HEK293 (cell line): Measurements from ENCODE around the gene EXTL1.

Experiments used
- CTCF ChIP-seq: fragments of 450-650 bp; formaldehyde crosslinking; IDR thresholded peaks from 2 replicates; pipeline ENCODE4 v1.5.1; 2016; ENCODE audit warnings: missing biosample characterization, missing genetic modification characterization
- ELK4 ChIP-seq: IDR thresholded peaks from 2 replicates; pipeline ENCODE4 v1.6.1; 2011; ENCODE audit warnings: mild to moderate bottlenecking, low read depth, low read length, borderline replicate concordance
- ZNF423 ChIP-seq: fragments of 450-650 bp; formaldehyde crosslinking; IDR thresholded peaks from 2 replicates; pipeline ENCODE4 v1.5.1; 2016; ENCODE audit warnings: missing biosample characterization, missing genetic modification characterization
- ZNF629 ChIP-seq: fragments of 450-650 bp; formaldehyde crosslinking; IDR thresholded peaks from 2 replicates; pipeline ENCODE4 v1.5.1; 2017; ENCODE audit warnings: missing biosample characterization, missing genetic modification characterization

- no peak for TF ChIP-seq CTCF
- TF ChIP-seq ZNF629: no peak
- no peak for TF ChIP-seq ELK4
- no peak for TF ChIP-seq ZNF423 (tag by site-specific recombination)
These were observed 31.9 kb upstream of the EXTL1 start for GRCh38 chr1:25989440-25990234.
